Suprapubic skin (tissue), 4 donors: Measurements from ENCODE around the gene LMOD1.

Experiments
- EP300 ChIP-seq: sonication (generic); formaldehyde crosslinking; IDR thresholded peaks from one replicate; pipeline ENCODE4 v1.6.1; 2017; ENCODE audit warnings: antibody characterized with exemption
- POLR2A ChIP-seq, 2 donors: fragments of 450-650 bp; IDR thresholded peaks; one replicate each; pipeline ENCODE4 v1.6.1; 2017; ENCODE audit warnings: antibody characterized with exemption in 2 of 2, mild to moderate bottlenecking in 2 of 2, moderate library complexity in 2 of 2
- POLR2AphosphoS5 ChIP-seq, 3 donors: sonication (generic); formaldehyde crosslinking; IDR thresholded peaks; one replicate each; pipeline ENCODE4 v1.6.1; 2017; ENCODE audit warnings: antibody characterized with exemption in 3 of 3
- TF ChIP-seq, protein P1 (sequence below), 2 donors: fragments of 200-600 bp in 1 of 2; fragments of 450-650 bp in 1 of 2; sonication (generic) in 1 of 2; IDR thresholded peaks; one replicate each; pipeline ENCODE4 v1.5.1; 2016 to 2019; ENCODE audit warnings: antibody characterized with exemption in 2 of 2, mild to moderate bottlenecking in 1 of 2, moderate library complexity in 1 of 2

DNA sequence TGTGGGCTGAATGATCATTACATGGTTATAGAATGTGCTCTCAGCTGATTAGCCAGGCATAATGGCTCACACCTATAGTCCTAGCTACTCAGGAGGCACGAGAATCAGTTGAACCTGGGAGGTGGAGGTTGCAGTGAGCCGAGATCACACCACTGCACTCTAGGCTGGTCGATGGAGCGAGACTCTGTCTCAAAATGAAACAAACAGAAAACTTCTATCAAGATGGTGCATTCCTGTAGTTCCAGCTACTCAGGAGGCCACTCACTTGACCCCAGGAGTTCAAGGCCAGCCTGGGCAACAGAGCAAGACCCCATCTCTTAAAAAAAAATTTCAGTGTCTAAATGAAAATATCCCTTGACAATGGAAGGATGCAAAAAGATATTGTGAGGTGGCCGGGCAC, 19.8 kb upstream of the LMOD1 start:
- TF ChIP-seq, protein P1, sequence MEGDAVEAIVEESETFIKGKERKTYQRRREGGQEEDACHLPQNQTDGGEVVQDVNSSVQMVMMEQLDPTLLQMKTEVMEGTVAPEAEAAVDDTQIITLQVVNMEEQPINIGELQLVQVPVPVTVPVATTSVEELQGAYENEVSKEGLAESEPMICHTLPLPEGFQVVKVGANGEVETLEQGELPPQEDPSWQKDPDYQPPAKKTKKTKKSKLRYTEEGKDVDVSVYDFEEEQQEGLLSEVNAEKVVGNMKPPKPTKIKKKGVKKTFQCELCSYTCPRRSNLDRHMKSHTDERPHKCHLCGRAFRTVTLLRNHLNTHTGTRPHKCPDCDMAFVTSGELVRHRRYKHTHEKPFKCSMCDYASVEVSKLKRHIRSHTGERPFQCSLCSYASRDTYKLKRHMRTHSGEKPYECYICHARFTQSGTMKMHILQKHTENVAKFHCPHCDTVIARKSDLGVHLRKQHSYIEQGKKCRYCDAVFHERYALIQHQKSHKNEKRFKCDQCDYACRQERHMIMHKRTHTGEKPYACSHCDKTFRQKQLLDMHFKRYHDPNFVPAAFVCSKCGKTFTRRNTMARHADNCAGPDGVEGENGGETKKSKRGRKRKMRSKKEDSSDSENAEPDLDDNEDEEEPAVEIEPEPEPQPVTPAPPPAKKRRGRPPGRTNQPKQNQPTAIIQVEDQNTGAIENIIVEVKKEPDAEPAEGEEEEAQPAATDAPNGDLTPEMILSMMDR (IDR thresholded peaks at IDR 0.05): no peak
- TF ChIP-seq EP300 (no peak), POLR2AphosphoS5 (IDR thresholded peaks at IDR 0.05) (no peak), POLR2A (IDR thresholded peaks at IDR 0.05) (no peak)
